H1 (cell line): ENCODE measurements around the gene CYP1A1. TPM values are rescaled to one million over a fixed set of nuclear protein-coding genes. Genes with fewer than 3 reads are reported as not detected.

Source experiments
- CEBPB ChIP-seq: IDR thresholded peaks from 2 replicates; pipeline ENCODE4 v1.6.1; 2012; ENCODE audit warnings: low read depth, low read length
- CREB1 ChIP-seq: IDR thresholded peaks from 2 replicates; pipeline ENCODE4 v1.6.1; 2012; ENCODE audit warnings: inconsistent platforms
- GABPA ChIP-seq: IDR thresholded peaks from 2 replicates; pipeline ENCODE4 v1.6.1; 2011; ENCODE audit warnings: mild to moderate bottlenecking, low read length, moderate library complexity, borderline replicate concordance; ENCODE audit not compliant: insufficient read depth
- GTF2F1 ChIP-seq: IDR thresholded peaks from 2 replicates; pipeline ENCODE4 v1.6.1; 2012; ENCODE audit warnings: low read depth, low read length, improper control_type of control experiment, borderline replicate concordance
- TAF1 ChIP-seq: IDR thresholded peaks from 2 replicates; pipeline ENCODE4 v1.6.1; 2011; ENCODE audit warnings: mild to moderate bottlenecking, low read depth, low read length
- polyA plus RNA-seq, 7 experiments: library from polyadenylated mRNA; depleted of rRNA in 3 of 7; stranded (reverse) in 5 of 7; unstranded in 2 of 7; fragments of >200 nt in 5 of 7; fragments of 200-250 nt in 2 of 7; gene quantifications; 1 replicate in 5 of 7; 2 replicates in 1 of 7; 4 replicates in 1 of 7; pipeline versions ENCODE4 v1.2.1 to v1.2.3, GENCODE V29; 2011 to 2013; ENCODE audit warnings: missing spikeins in 2 of 7, mixed read lengths in 2 of 7
- total RNA-seq: library from RNA; stranded (reverse); fragmentation: NEBNext Ultra II Directional; extraction: Animal tissue kit (Norgen Biotek cat#: 25700); gene quantifications from 2 replicates; pipeline ENCODE4 v1.2.1, GENCODE V29; 2021

The CYP1A1 gene
- total and polyA plus RNA-seq, 2 of the 8 experiments (the other 6 are each of a cell fraction or from before 2014, with no cell fraction given), result 0.32 to 0.35 TPM

DNA sequence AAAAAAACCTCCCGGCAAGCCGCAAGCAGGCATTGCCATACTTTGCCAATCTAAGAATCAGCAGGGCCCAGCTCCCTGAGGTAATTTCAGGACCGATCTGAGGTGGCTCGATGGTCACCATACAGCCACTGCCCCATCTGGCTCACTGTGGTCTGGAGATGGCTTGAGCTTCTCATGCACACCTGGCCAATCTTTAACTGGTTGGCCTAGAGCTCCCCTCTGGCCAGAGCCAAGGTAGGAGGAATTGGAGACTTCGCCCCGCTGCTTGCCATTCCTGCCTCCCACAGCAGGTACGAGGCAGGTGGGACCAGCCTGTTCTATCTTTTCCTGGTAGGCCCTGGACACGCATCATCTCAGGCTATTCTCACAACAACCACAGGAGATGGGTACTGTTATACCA, 33.4 kb upstream of the CYP1A1 start (continued):
- TF ChIP-seq GABPA (no peak), CEBPB (no peak), GTF2F1 (no peak), CREB1 (no peak), TAF1 (no peak)
